RWPE1 (cell line): ENCODE results near the gene AMBRA1.

Experiments
- CTCF ChIA-PET: fragments of 350-600 bp; sonication (Branson Sonifier 250); formaldehyde crosslinking; extraction: SDS; loops from one replicate; lab custom pipeline; 2021; lab: Yijun Ruan, JAX
- POLR2A ChIA-PET: fragments of 400-600 bp; formaldehyde crosslinking; extraction: SDS; loops from one replicate; lab custom pipeline; 2020; ENCODE audit warnings: antibody characterized with exemption; ENCODE audit not compliant: low non-redundant PET; lab: Yijun Ruan, JAX
- DNase-seq: peaks from one replicate; pipeline ENCODE4 v3.0.0; 2012; ENCODE audit warnings: low spot score
- H3K27ac ChIP-seq: fragments of 450-650 bp; 2 replicates; pipeline ENCODE4 v1.5.1; 2017
- TF ChIP-seq, protein P1 (sequence below): fragments of 450-650 bp; conservative IDR thresholded peaks from 2 replicates; pipeline ENCODE4 v1.5.1; 2017; ENCODE audit warnings: low read depth, mild to moderate bottlenecking

Gene AMBRA1

DNA sequence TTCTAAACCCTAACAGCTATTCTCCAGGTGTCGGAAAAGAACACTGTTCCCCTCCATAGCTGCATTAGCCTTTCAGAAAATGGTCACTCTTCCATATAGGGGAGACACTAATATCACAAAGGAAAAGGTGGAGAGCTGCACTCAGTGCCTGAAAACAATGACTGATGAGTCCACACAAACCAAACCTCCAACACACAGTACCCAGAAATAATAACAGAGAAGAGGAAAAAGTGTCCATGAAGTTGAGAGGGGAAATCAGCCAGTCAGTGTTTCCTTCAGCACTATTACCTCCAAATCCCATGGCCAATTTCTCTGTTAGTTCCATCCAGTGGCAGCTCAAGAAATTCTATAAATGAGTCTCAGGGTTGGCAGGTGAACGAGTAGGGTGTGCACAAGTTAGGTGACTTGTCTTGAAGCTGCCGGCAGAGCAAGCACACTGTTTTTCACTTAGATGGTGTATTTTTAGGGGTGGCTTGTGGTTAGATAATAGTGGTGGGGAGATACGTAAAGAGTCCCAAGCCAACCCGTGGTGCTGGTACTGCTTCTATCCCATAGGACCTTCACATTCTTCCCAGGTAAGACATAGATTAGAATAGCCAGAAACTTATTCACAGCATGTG lies 117.8 kb downstream of the AMBRA1 start:
- no peak for DNase-seq
- CTCF ChIA-PET: interaction anchor here (0.6 kb wide), 1 partner anchor 69 kb away, joined by 4 read pairs; no protein-coding TSS in a partner anchor
- POLR2A ChIA-PET: interaction anchor here (0.6 kb wide), 1 partner anchor 18 kb away, joined by 3 read pairs; no protein-coding TSS in a partner anchor

DNA sequence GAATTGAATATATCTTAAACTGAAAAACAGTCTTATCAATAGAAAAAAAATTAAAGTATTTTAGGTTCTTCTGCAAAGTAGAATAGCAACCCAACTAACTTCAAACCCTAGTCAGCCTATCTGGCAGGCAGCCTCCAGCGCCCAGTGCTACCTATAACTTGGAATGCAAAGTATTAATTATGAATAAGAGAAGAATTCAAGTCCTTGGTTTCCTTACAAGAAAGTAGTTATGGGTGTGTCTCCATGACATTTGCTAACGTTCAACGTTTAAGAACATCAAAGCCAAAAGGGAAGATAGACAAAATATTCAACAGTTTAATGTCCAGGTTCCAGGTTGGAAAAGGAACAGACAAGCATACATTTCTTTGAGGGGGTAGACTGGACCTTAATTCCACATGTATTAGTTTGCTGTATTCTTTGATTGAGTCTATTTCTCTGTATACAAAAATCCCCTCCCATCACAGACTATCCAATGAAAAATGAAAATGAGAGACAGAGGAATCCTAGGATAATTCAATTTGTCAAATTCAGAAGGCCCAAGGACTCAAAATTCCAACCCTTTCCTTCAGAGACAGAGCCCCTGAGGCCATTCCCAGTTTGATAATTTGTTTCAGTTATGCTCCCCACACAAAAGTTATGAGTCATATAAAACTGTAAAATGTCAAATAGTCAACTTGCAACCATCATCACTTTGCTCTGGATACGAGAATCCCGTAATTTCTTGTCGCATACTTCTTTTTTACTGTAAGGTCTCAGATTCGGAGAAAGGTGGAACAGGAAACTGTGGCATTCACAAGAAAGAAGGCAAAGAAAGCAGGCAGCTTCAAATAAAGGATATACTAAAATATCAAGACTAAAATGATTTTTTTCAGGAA lies 118.5 kb downstream of the AMBRA1 start:
- CTCF ChIA-PET: interaction anchor here (0.6 kb wide), 1 partner anchor 70 kb away, joined by 4 read pairs; no protein-coding TSS in a partner anchor
- H3K27ac ChIP-seq: no peak overlapping the region
- POLR2A ChIA-PET: no interaction called here
- peak; percentile 34 for DNase-seq
- TF ChIP-seq, protein P1, sequence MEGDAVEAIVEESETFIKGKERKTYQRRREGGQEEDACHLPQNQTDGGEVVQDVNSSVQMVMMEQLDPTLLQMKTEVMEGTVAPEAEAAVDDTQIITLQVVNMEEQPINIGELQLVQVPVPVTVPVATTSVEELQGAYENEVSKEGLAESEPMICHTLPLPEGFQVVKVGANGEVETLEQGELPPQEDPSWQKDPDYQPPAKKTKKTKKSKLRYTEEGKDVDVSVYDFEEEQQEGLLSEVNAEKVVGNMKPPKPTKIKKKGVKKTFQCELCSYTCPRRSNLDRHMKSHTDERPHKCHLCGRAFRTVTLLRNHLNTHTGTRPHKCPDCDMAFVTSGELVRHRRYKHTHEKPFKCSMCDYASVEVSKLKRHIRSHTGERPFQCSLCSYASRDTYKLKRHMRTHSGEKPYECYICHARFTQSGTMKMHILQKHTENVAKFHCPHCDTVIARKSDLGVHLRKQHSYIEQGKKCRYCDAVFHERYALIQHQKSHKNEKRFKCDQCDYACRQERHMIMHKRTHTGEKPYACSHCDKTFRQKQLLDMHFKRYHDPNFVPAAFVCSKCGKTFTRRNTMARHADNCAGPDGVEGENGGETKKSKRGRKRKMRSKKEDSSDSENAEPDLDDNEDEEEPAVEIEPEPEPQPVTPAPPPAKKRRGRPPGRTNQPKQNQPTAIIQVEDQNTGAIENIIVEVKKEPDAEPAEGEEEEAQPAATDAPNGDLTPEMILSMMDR: no peak

More for the DNA sequence above, 117.8 kb downstream of the AMBRA1 start:
- TF ChIP-seq, protein P1: no peak
- no peak overlapping the region for H3K27ac ChIP-seq

DNA sequence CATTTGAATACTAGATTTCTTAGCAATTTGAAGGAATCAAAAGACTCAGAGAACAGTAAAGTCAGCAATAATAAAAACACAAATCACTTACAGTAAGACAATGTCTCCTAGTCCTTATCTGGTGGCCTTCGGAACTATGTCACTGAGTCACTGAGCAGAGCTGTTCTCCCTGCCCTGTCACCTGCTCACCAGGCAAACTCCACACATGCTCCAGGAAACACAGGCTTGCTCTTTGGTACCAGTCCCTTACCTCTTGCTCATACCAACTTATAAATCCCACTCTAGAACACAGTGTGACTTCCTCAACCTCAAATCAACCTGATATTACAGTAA lies 121.2 kb downstream of the AMBRA1 start:
- no peak overlapping the region for H3K27ac ChIP-seq
- TF ChIP-seq, protein P1: no peak
- CTCF ChIA-PET: no interaction called here
- POLR2A ChIA-PET: no interaction called here
- no peak for DNase-seq

GRCh38 chr11:46471943-46472661 lies 121.7 kb downstream of the AMBRA1 start:
- peak; percentile 13 for DNase-seq
- ChIA-PET POLR2A (no interaction called here), CTCF (no interaction called here)
- TF ChIP-seq, protein P1: no peak
- H3K27ac ChIP-seq: no peak overlapping the region

GRCh38 chr11:46469926-46470325 lies 123.9 kb downstream of the AMBRA1 start:
- POLR2A ChIA-PET: no interaction called here
- CTCF ChIA-PET: no interaction called here
- TF ChIP-seq, protein P1: no peak
- peak overlapping the region; percentile 20; the same call in 1 of the 2 replicates for H3K27ac ChIP-seq
- no peak for DNase-seq

- POLR2A ChIA-PET: no interaction called here
- no peak overlapping the region for H3K27ac ChIP-seq
- CTCF ChIA-PET: no interaction called here
- DNase-seq: no peak
- TF ChIP-seq, protein P1: no peak
Observed at GRCh38 chr11:46465683-46466082, 128.1 kb downstream of the AMBRA1 start.
